WTC11 (cell line): Measurements from ENCODE around the gene SPATA31D4.
"Not testable (repeated sequence)": the region's sequence is repeated elsewhere in the genome, so short reads cannot be mapped to it uniquely, and the experiment has no call there.

Experiments
- ARID4B ChIP-seq: sonication (generic); formaldehyde crosslinking; IDR thresholded peaks from 2 replicates; pipeline ENCODE4 v1.8.0; 2023; ENCODE audit warnings: missing genetic modification reagents, mild to moderate bottlenecking, borderline replicate concordance
- ATF2 ChIP-seq: sonication (generic); formaldehyde crosslinking; IDR thresholded peaks from 2 replicates; pipeline ENCODE4 v1.8.1; 2022; ENCODE audit warnings: low read depth, missing genetic modification reagents, borderline replicate concordance
- CTCF ChIP-seq: fragments of 200-600 bp; IDR thresholded peaks from 2 replicates; pipeline ENCODE4 v1.8.0; 2022; ENCODE audit warnings: antibody characterized with exemption
- SP1 ChIP-seq: sonication (generic); formaldehyde crosslinking; conservative IDR thresholded peaks from 2 replicates; pipeline ENCODE4 v1.8.1; 2022; ENCODE audit warnings: missing genetic modification reagents

- not testable (repeated sequence) for TF ChIP-seq ARID4B; CTCF; SP1 (CRISPR knock-in tag); ATF2
Measured at GRCh38 chr9:81918507-81918906, 9.7 kb upstream of the SPATA31D4 start.
